ENCODE measurements around the gene CPLX3. TPM values are rescaled to one million over a fixed set of nuclear protein-coding genes. Genes with fewer than 3 reads are reported as not detected.

Gene CPLX3
- total RNA-seq, 1 experiment from 2014 or later: not detected

- no peak overlapping the region for H3K23ac ChIP-seq (ENCODE audit: insufficient read length, low read depth, low read length)
- WGBS (ENCODE audit: extremely low coverage, insufficient read length, low lambda C conversion rate): no CpG with 5 or more reads among the region's 10 CpGs
Measured at GRCh38 chr15:74825866-74826265, 561 bp upstream of the CPLX3 start.

More at GRCh38 chr15:74825866-74826265, 561 bp upstream of the CPLX3 start:
- Histone ChIP-seq H3K4me2 (ENCODE audit: insufficient read depth, insufficient read length, low read length) (no peak overlapping the region), H3K4ac (ENCODE audit: low read depth, low read length) (no peak overlapping the region), H3K27me3 (ENCODE audit: insufficient read depth, low read length) (peaks cover 10% of the 10 kb centered on the region; the same call in 1 of the 2 replicates), H3K4me1 (ENCODE audit: insufficient read depth, low read length) (no peaks in the 10 kb centered on the region), H3K14ac (ENCODE audit: insufficient read depth, low read length) (no peak overlapping the region), H2BK120ac (ENCODE audit: low read depth, low read length, poor library complexity, severe bottlenecking) (no peak overlapping the region), H4K20me1 (ENCODE audit: control insufficient read depth, insufficient read depth, insufficient read length) (no peaks in the 10 kb centered on the region), H3K79me1 (ENCODE audit: insufficient read depth, low read depth, low read length, poor library complexity, severe bottlenecking) (no peaks in the 10 kb centered on the region), H4K91ac (ENCODE audit: insufficient read length, low read depth, low read length) (no peak overlapping the region), H2BK5ac (ENCODE audit: insufficient read length, low read length) (no peak overlapping the region), H4K5ac (ENCODE audit: insufficient read length, low read depth, low read length) (no peak overlapping the region), H4K8ac (replicated peaks; ENCODE audit: insufficient read length, low read depth, low read length) (no peak overlapping the region), H3K27ac (ENCODE audit: insufficient read length, low read depth, low read length) (no peak overlapping the region), H2BK15ac (ENCODE audit: low read depth, low read length) (no peak overlapping the region), H2BK12ac (ENCODE audit: insufficient read length, low read depth, low read length) (no peak overlapping the region), H3K23me2 (ENCODE audit: insufficient read length, low read depth, low read length, poor library complexity, severe bottlenecking) (no peaks in the 10 kb centered on the region), H3K9me3 (ENCODE audit: control insufficient read depth, low read depth, low read length) (no peaks in the 10 kb centered on the region), H3T11ph (ENCODE audit: low read length) (no peak overlapping the region), H3K79me2 (ENCODE audit: insufficient read depth, low read length) (no peaks in the 10 kb centered on the region), H3K9ac (ENCODE audit: extremely low read depth, insufficient read length, low read length) (no peak overlapping the region), H2AFZ (ENCODE audit: low read length) (no peak overlapping the region), H3K18ac (ENCODE audit: insufficient read length, low read depth, low read length) (no peak overlapping the region), H2AK5ac (ENCODE audit: insufficient read length, low read length) (no peak overlapping the region), H2BK20ac (ENCODE audit: low read depth, low read length, poor library complexity, severe bottlenecking) (no peak overlapping the region), H3K56ac (ENCODE audit: insufficient read length, low read depth, low read length) (no peak overlapping the region)
- H3K4me3 Mint-ChIP-seq: peak overlapping the region in 1 of 2 experiments; percentile 53; a peak in 2 of 5 replicates
- H3K4me1 Mint-ChIP-seq: peaks cover 9 to 38% of the 10 kb centered on the region in 2 experiments
- no peaks in the 10 kb centered on the region for H3K9me3 Mint-ChIP-seq
- peaks cover 66% of the 10 kb centered on the region for H3K27me3 Mint-ChIP-seq (ENCODE audit: low read depth)
- TF ChIP-seq CTCF (conservative IDR thresholded peaks at IDR 0.05): no peak
- DNase-seq: no peak
- no peak overlapping the region for H3K27ac Mint-ChIP-seq
- no peaks in the 10 kb centered on the region for H3K36me3 Mint-ChIP-seq (ENCODE audit: insufficient read depth in 1 of 3, low read depth in 3 of 3)

Measured in H9 (cell line).